HG03575 (cell line): ENCODE measurements around the gene TMPRSS11E.
"Not testable (repeated sequence)": the region's sequence is repeated elsewhere in the genome, so short reads cannot be mapped to it uniquely, and the experiment has no call there.

Experiments used
- ATAC-seq: cut with Tn5 transposase; IDR thresholded peaks from one replicate; pipeline ENCODE4 v1.9.1; 2021; ENCODE audit not compliant: unreplicated experiment, insufficient number of reproducible peaks, low FRiP score; ENCODE audit errors: extremely low read depth

The TMPRSS11E gene

GRCh38 chr4:68522232-68522631, 75.0 kb downstream of the TMPRSS11E start:
- ATAC-seq, result not testable (repeated sequence)

GRCh38 chr4:68535974-68536373, 88.7 kb downstream of the TMPRSS11E start:
- ATAC-seq, result no peak

- ATAC-seq, result no peak
Measured at GRCh38 chr4:68536375-68536774, 89.1 kb downstream of the TMPRSS11E start.

GRCh38 chr4:68542742-68543141, 95.5 kb downstream of the TMPRSS11E start:
- ATAC-seq, result not testable (repeated sequence)
